Femur (tissue), 1 donor: ENCODE data around the gene DLGAP4.
"Not testable (repeated sequence)": the region's sequence is repeated elsewhere in the genome, so short reads cannot be mapped to it uniquely, and the experiment has no call there.

Experiments used
- DNase-seq: peaks from one replicate; pipeline ENCODE4 v3.0.0-alpha.2; 2017

Gene DLGAP4

DNA sequence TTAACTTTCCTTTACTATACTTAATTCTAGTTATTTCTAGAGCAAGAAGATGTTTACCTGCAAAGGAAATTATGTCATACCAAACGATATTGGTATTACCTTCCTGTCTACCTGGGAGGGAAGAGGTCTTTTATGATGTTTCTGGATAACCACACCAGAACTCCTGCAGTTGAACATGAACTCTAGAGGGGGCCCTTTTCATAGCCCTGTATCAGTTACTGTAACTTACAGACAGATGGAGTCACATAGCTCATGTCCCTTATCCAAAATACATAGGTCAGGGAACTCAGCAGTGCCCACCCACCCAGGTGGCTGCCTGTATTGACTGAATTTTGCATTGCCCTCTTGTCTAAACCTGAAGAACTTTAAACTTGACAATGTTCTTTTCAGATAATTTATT is 200.1 kb downstream of the DLGAP4 start:
- DNase-seq = no peak

DNA sequence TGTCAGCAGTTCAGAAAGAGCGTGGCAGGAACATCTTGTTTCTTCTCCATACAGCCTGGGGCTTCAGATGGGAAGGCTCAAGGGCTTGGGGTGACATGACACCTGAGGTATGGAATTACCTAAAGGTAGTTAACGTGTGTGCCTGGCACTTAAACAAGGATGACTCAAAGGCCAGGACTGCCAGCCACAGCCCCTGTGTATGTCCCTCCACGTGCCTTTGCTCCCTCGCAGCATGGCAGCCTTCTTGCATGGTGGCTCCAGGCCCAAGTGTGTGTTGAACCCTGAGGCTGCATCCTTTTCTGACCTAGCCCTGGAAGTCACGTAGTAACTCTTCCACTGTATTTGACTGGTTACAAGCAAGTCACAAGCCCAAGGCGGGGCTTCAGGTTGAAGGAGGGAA is 201.6 kb downstream of the DLGAP4 start:
- DNase-seq = no peak

DNA sequence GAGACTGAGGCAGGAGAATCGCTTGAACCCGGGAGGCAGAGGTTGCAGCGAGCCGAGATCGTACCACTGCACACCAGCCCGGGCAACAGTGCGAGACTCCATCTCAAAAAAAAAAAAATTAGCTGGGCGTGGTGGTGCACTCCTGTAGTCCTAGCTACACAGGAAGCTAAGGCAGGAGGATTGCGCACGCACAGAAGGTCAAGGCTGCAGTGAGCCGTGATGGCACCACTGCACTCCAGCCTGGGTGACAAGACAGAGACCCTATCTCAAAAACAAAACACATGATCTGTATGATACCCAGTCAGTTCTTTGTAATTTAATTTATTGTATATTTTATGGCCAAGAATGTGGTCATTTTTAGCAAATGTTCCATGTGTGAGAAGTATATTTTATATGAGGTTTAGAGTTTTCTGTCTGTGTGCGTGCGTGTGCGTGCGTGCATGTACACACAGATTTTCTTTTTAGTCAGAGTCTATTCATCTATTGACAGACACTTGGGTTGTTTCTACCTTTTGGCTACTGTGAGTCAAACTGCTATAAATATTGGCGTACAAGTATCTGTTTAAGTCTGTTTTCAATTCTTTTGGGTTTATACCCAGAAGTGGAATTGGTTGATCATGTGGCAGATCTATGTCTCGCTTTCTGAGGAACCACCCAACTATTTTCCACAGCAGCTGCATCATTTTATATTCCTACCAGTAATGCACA is 213.0 kb downstream of the DLGAP4 start:
- no peak for DNase-seq

DNA sequence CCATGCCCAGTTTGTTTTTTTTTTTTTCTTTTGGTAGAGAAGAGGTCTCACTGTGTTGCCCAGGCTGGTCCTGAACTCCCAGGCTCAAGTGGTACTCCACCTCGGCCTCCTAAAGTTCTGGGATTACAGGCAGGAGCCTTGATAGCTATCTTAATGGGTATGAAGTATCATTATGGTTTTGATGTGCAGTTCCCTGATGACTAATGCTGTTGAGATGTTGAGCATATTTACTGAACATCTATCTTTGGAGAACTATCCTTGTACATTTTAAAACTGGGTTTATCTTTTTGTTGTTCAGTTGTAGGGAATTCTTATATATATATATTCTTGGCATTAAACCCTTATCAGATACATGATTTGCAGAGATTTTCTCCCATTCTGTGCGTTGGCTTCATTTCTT is 213.8 kb downstream of the DLGAP4 start:
- DNase-seq = no peak

DNA sequence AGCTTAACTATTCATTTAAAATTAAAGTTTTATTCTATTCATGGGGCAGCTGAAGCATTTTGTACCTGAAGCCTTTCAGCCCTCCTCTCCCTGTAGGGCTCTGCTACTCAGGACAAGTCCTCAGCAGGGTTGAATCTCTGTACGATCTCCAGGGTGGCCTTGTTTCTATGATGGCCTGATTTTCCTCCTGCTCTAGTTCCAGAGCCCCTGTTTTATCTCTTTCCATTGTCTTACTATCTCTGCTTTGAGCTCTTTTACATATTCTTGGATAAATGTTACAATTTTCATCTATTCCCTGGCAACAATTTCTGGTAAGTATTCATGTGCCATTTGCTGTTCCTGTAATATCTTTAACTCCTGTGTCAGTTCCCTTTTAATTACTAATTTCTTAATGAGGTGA is 215.4 kb downstream of the DLGAP4 start:
- no peak for DNase-seq

DNA sequence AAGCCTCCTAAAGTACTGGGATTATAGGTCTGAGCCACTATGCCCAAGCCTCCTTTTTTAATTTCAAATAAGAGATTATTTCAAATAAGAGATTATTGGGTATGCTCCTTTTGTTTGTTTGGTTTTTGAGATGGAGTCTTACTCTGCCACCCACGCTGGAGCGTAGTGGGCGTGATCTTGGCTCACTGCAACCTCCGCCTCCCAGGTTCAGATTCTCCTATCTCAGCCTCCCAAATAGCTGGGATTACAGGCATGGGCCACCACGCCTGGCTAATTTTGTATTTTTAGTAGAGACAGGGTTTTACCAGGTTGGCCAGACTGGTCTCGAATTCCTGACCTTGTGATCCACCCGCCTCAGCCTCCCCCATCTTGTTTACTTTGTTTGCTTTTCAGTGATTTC is 216.3 kb downstream of the DLGAP4 start:
- not testable (repeated sequence) for DNase-seq

DNA sequence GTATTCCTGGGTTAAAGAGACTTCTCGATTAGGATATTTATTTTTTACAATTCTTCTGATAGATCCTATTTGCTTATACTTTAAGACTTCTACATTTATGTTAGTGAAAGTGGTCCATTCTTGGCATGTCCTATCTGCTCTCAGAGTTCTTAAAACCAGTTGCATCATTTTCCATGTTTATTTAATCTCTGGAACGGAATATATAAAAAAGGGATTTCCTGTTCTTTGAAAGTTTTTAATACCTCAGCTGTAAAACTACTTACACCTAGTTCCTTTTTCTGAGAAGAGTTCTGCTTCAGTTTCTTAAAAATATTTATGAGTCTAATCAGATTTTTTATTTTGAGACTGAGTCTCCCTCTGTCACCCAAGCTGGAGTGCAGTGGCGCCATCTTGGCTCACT is 217.2 kb downstream of the DLGAP4 start:
- no peak for DNase-seq

DNA sequence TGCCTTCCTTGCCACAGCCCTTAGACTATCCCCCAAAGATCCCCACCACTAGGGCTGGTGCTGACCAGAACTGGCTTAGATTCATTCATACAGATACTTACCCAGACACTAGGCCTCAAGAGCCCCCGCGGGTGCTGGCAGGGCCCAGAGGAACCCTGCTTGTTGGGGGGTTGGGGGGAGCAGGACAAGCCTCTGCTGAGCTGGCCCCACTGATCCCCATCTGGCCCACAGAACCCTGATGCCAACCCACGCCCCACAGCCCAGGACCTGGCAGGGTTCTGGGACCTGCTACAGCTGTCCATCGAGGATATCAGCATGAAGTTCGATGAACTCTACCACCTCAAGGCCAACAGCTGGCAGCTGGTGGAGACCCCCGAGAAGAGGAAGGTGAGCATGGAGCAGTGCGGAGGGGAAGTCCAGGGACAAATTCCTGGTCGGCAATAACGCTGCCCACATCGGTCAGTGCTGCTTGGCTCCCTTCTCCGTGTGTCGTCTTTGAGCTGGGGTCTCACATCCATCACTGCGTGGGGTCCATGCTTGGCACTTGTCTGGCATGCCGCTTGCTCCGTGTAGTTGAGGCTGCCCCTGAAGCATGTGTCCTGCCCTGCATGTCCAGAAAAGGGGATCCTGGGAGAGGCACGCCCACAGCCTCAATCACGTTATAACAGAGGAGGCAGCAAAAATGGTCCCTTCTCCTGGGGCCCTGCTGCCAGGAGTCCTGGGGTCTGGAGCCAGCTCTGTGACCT is 219.7 kb downstream of the DLGAP4 start:
- no peak for DNase-seq

DNA sequence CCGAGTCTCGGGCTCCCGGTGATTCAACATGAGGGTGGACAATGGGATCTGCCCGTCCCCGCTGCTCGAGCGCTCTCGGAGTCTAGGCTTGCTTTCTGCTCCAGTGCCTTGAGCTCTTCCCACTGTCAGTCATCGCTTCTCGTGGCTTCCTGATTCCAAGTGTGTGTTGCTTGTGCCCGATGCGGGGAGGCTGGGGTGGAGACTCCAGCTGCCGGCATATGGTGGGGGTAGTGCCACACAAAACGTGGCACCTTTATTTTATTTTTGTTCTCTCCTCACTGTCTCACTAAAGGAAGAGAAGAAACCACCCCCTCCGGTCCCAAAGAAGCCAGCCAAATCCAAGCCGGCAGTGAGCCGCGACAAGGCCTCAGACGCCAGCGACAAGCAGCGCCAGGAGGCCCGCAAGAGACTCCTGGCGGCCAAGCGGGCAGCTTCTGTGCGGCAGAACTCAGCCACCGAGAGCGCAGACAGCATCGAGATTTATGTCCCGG is 220.4 kb downstream of the DLGAP4 start:
- no peak for DNase-seq

DNA sequence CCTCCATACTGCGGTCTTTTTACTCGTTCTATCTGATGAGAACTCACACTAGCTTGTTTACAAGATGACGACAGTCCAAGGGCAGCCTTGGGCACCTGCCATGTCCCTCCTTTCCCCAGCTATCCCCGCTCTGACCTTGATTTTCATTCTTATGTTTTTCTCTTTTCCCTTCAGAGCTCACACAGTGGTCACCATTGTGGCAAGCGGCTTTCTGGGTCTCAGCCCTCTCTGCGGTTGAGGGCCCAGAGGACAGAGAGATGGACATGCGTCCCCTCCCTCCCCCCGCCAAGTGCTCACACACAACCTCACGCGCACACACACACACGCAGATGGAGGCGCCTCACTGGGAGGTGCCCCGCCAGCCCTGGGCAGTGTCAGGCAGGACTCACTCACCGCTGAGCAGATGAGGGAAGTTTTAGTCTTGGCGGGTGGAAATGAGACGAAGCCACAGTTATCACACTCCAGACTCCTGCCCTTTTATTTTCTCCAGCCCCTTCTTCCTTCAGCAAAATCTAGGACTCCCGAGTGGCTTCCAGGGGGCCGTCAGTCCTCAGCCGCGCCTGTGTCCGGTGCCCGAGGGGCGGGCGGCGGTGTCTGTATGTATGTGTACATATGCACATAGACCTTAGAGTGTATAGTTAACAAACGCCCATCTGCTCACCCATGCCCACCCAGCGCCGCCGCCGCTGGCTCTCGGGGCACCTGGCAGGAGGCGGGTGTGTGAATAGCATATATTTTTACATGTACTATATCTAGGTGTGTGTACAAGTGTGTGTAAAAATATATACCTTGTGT is 221.4 kb downstream of the DLGAP4 start:
- DNase-seq = no peak

DNA sequence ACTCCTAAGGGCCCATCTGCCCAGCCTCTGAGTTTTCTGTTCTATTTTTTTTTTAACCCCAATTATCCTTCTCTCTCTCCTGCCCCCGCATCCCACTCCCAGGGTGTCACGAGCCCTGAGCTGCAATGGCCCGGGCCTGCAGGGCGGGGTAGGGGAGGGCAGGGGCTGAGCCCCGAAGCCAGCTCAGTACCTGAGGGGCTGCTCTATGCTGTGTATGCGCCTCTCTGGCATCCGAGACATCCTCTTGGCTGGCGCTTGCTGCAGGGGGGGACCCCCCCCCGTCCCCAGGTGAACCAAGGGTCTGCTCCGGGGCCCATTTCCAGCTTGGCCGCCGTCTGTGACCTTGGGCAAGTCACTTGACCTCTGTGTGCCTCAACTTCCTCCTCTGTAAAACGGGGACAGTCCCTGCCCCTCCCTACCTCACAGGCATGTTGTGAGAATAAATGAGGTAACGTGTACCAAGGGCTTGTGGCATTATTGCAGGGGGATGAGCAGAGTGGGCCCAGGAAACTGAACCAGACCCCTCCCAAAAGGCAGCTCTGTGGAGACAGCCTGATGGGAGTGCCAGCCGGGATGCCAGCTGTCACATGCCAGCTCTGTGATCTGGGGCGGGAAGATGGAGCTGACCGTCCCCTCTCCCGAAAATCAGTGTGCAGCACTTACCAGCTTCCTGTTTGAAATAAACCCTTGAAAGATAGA is 222.2 kb downstream of the DLGAP4 start:
- DNase-seq = no peak

DNA sequence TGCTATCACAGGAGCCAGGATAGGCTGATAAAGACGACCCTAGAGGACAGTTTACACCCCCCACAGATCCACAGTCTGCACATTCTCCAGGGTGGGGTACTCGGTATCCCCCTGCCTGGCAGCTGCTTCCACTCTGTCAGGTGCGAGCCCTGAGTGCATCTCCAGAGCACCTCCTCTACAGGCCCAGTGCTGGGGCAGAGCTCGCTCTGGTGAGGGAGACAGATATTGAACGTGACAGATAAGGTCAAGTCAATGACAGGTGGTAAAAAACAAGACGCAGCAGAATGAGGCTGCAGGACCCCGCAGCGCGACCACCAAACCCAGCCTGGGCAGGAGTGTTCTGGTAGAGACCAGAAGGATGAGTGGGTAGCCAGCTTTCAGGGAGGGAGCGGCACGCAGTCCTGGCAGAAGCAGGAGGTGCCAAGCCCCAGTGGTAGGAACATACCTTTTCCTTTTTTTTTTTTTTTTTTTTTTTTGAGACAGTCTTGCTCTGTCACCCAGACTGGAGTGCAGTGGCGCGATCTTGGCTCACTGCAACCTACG is 222.8 kb downstream of the DLGAP4 start:
- DNase-seq = no peak

DNA sequence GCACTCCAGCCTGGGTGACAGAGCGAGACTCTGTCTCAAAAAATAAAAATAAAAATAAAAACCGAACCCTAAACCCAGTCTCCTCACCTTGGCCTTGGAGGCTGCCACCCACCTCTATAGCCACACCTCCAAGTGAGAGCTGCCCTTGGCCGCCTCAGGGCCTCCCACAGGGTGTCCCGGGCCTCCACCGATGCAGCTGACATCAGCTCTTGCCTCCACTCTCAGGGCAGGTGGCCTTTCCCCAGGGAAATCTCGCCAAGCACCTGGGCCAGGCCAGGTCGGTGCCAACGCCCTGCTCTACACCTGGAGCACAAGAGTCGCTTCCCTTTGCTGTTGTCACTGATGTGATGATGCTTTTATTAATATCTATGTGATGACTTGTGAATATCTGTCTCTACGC is 226.2 kb downstream of the DLGAP4 start:
- no peak for DNase-seq

DNA sequence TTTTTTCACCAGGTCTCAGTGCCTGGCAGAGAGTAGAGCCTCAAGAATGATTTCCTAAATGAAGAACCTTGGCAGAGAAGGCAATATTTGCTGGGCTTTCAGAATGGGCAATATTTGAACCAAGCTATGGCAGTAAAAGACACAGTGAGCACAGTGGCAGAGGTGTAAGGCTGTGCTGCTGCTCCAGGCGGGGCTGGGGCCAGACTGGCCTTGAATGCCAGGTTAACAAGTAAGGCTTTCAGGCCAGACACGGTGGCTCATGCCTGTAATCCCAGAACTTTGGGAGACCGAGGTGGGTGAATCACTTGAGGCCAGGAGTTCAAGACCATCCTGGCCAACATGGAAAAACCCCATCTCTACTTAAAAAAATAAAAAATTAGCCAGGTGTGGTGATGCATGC is 226.7 kb downstream of the DLGAP4 start:
- DNase-seq = no peak

DNA sequence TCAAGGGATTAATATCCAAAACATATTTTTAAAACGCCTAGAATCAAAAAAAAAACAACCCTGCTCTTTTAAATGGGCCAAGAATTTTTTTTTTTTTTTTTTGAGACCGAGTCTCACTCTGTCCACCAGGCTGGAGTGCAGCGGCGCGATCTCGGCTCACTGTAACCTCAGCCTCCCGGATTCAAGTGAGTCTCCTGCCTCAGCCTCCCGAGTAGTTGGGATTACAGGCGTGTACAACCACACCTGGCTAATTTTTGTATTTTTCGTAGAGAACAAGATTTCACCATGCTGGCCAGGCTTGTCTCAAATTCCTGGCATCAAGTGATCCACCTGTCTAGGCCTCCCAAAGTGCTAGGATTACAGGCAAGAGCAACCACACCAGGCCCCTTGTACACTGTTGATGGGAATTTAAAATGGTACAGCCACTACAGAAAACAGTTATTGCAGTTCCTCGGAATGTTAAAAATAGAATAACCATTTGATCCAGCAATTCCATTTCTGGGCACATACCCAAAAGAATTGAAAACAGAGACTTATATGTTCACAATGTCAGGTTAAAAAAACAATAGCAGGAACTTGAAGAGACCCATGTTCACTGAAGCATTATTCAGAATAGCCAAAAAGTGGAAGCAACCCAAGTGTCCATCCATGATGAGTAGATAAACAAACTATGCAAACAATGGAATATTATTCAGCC is 232.0 kb downstream of the DLGAP4 start:
- no peak for DNase-seq

DNA sequence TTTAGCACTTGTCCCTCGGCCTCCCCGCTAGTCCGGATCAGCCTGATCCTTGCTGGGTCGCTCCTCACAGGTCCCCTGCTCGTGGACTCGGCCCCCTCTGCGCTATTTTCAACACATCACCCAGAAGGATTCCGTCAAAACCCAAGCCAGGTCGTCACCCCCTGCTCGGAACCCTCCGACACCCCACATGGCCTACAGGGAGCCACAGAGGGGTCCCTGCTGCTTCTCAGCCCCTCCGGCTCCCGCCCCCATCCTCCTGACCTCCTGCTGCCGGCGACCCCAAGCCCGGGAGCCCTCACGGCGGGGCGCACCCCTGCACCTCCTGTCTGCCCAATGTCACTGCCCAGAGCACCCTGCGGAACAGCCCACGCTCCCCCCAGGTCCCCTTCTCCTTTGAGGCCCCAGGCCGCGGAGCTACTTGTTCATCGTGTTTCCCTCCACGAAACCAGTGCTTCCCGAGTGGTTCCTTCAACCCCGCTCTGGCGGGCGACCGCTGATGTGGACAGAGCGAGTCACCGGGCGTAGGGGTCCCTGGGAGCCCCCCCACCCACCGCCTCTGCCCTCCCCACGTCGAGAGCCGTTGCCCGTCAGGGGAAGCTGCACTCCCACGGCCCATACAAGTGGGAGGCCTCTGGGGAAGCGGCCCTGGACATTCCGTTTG is 234.5 kb downstream of the DLGAP4 start:
- peak; percentile 32 for DNase-seq

DNA sequence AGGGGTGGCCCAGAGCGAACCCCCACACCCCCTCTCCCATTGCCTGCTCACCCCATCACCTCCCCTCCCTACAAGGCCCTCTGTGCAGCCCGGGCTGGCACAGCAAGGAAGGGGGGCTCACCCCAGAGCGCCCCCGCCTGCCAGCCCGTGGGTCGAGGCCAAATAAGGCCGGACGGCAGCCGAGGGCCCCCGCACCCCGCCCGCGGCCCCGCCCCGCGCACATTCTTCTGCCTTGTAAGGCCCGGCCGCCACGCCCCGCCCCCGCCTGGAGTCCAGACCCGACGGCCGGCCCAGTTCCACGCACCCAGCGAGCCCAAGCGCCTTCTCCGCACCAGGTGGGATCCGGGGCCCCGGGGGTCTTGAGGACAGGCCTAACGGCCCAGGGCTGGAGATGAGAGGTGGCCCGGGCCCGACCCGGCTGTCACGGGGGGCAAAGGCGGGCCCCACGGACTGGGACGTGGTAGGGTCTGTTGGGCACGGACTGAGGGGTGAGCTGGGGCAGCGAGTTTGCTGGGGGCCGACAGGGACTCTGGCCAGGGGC is 235.2 kb downstream of the DLGAP4 start, which contains the start of gene MYL9:
MYL9 (plus strand) TSS at position 293 of the 541 bp plus-strand sequence. CDS start 3,366 bp downstream, outside the sequence.
- DNase-seq = peak; percentile 89

DNA sequence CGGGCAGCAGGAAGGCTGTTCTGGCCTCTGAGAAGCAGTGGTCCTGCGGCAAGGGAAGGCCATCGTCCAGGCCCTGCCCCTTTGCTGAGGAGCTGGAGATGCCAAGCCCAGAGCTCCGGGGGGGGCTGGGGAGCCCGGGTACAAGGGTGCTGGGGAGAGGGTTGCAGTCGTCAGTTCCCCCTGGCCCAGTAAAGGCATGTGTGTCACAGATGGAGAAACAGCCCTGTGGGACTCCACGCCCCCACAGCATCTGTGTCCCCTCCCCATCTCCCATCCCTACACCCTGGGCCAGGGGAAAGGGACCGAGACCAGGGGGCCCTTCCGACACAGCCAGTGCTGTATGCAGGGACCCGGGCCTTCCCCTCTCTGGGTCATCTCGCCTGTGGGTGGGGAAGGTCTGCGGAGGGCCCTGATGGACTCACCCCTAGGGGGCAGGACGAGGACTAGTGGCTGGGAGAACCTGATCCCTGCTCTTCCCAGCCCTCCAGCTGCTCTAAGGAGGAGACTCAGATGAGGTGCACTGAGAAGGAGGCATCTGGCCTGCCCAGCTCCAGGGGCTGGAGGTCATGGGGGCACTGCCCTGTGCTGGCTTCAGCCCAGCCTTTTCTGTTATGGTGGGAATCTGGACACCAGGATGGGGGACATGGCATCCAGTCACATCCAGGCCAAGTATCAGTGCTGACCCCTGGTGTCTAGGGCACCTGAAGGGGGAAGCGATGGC is 235.8 kb downstream of the DLGAP4 start:
- DNase-seq = peak; percentile 43

DNA sequence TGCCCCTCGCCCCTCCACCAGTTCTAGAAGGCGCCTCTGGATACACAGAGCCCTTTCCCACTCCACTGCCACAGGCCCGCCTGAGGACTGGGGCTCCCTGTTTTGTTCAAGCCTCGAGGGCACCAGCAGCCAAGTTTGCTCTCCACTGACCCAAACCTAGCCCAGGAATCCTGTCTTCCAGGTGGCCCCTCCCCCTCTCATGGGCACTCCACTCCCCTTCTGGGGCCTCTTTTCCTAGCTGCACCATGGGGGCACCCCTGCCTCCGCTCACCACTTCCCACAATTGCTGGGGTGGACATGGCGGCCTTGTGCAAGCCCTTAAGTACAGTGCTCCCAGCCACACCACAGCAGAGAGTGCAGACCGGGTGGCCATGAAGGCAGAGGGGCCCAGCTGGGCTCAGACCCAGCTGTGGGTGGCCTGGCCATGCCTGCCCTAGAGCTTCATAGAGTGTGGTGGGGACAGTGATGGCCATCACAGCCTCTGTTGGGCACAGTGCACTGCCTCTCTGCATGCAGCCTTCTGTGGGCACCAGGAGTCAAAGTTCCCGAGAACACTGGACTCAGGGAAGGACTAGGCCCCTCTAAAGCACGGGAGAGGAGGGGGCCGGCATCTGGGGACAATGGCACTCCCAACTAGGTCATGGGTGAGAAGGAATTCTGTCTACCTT is 236.5 kb downstream of the DLGAP4 start:
- peak; percentile 47 for DNase-seq
